ENCODE measurements around the gene TRIM34. TPM values are rescaled to one million over a fixed set of nuclear protein-coding genes. Genes with fewer than 3 reads are reported as not detected.

TRIM34 gene
- total RNA-seq, 1 donor from 2014 or later: 1.1 TPM

GRCh38 chr11:5663511-5663910, 38.7 kb downstream of the TRIM34 start:
- Mint-ChIP-seq H3K4me3 (no peak overlapping the region), H3K27ac (ENCODE audit: unreplicated experiment) (no peak overlapping the region), H3K36me3 (ENCODE audit: low read depth) (peaks cover 23% of the 10 kb centered on the region), H3K9me3 (no peaks in the 10 kb centered on the region), H3K27me3 (ENCODE audit: low read depth) (no peaks in the 10 kb centered on the region), H3K4me1 (no peaks in the 10 kb centered on the region)
- TF ChIP-seq CTCF (conservative IDR thresholded peaks at IDR 0.05): no peak
- no peak for DNase-seq (ENCODE audit: low read depth, low spot score)

DNA sequence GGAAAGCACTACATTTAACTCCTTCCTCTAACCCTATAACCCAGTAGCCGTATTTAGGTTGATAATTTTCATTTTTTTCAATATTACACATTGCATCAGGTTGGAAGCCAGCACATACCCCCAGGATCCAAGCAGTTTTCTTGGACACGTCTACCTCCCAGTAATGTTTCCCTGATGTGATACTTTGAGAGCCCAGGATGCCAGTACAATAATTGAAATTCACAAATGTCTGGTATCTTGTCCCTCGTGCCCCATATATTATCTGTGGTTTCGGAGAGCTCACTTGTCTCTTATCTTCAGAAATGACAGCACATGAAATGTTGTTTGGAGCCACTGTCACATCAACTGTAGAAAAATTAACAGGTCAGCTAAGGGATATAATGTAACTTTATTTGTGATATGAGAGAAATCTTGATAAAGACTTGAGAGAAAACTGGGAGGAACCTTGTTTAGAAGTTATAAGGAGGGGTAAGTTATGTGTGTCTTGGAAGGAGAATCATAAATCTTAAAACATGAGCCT, 40.3 kb downstream of the TRIM34 start:
- Mint-ChIP-seq H3K27ac (ENCODE audit: unreplicated experiment) (no peak overlapping the region), H3K27me3 (ENCODE audit: low read depth) (no peaks in the 10 kb centered on the region)
- no peak for DNase-seq (ENCODE audit: low read depth, low spot score)

GRCh38 chr11:5665746-5666401, 41.1 kb downstream of the TRIM34 start:
- no peak overlapping the region for H3K4me3 Mint-ChIP-seq
- no peaks in the 10 kb centered on the region for H3K4me1 Mint-ChIP-seq
- no peak for DNase-seq (ENCODE audit: low read depth, low spot score)
- no peaks in the 10 kb centered on the region for H3K27me3 Mint-ChIP-seq (ENCODE audit: low read depth)
- H3K36me3 Mint-ChIP-seq (ENCODE audit: low read depth): peaks cover 35% of the 10 kb centered on the region
- peak overlapping the region; percentile 77 for H3K27ac Mint-ChIP-seq (ENCODE audit: unreplicated experiment)
- no peak for TF ChIP-seq CTCF (conservative IDR thresholded peaks at IDR 0.05)
- H3K9me3 Mint-ChIP-seq: no peaks in the 10 kb centered on the region

More for the DNA sequence above, 40.3 kb downstream of the TRIM34 start:
- no peak for TF ChIP-seq CTCF (conservative IDR thresholded peaks at IDR 0.05)
- Mint-ChIP-seq H3K4me1 (no peaks in the 10 kb centered on the region), H3K9me3 (no peaks in the 10 kb centered on the region), H3K36me3 (ENCODE audit: low read depth) (peaks cover 28% of the 10 kb centered on the region), H3K4me3 (no peak overlapping the region)

DNA sequence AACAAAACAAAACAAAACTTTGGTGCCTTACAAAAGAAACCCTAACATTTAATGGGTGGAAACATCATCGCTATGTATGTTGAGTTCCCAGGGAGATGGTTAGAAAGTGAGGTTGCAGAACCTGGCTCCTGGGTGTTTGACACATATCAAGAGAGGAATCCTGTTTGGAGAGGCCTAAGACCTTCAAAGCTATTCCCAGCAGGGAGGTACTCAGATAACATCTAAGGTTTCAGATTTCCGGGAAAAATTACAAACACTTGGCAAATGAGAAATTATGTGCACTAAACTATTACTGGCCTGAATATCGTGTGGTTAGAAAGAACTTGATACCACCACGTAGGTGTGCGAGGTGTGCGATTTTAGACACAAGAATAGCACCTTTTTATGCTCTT, 41.6 kb downstream of the TRIM34 start:
- H3K4me1 Mint-ChIP-seq: no peaks in the 10 kb centered on the region
- H3K27me3 Mint-ChIP-seq (ENCODE audit: low read depth): no peaks in the 10 kb centered on the region
- no peak for DNase-seq (ENCODE audit: low read depth, low spot score)
- peaks cover 35% of the 10 kb centered on the region for H3K36me3 Mint-ChIP-seq (ENCODE audit: low read depth)
- H3K9me3 Mint-ChIP-seq: no peaks in the 10 kb centered on the region
- H3K4me3 Mint-ChIP-seq: no peak overlapping the region
- no peak for TF ChIP-seq CTCF (conservative IDR thresholded peaks at IDR 0.05)
- no peak overlapping the region for H3K27ac Mint-ChIP-seq (ENCODE audit: unreplicated experiment)

DNA sequence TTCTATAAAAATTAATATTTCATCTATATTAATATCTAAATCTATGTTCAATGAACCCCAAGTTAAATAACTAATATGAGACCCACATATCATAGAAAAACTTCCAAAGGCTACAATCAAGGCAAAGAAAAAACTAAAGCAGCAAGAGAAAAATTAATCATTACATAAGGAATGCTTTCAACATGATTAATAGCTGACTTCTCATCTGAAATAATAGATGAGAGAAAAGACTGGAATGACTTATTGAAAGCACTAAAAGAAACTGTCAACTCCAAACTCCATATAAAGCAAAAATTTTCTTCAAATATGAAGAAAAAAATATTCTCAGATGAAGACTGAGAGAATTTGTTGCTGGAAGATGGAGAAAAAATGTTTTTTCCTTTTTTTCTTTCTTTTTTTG, 47.0 kb downstream of the TRIM34 start:
- TF ChIP-seq CTCF (conservative IDR thresholded peaks at IDR 0.05): no peak
- Mint-ChIP-seq H3K4me1 (no peaks in the 10 kb centered on the region), H3K27ac (ENCODE audit: unreplicated experiment) (no peak overlapping the region), H3K9me3 (peaks cover 4% of the 10 kb centered on the region), H3K27me3 (ENCODE audit: low read depth) (no peaks in the 10 kb centered on the region), H3K4me3 (no peak overlapping the region), H3K36me3 (ENCODE audit: low read depth) (peaks cover 40% of the 10 kb centered on the region)
- DNase-seq (ENCODE audit: low read depth, low spot score): no peak

Data from neural crest cell (in vitro differentiated cells).